ENCODE measurements around the gene SHC3. TPM values are rescaled to one million over a fixed set of nuclear protein-coding genes. Genes with fewer than 3 reads are reported as not detected.

The SHC3 gene
- total RNA-seq, 1 donor, result 0.36 TPM

- H4K20me1 ChIP-seq (ENCODE audit: insufficient read depth, low read length), result peaks cover 3% of the 10 kb centered on the region
Measured at GRCh38 chr9:88998503-88998902, 180.1 kb downstream of the SHC3 start.

GRCh38 chr9:88997646-88998045, 181.0 kb downstream of the SHC3 start:
- peaks cover 3% of the 10 kb centered on the region for H4K20me1 ChIP-seq (ENCODE audit: insufficient read depth, low read length)
- no peak overlapping the region for H3K27ac ChIP-seq (ENCODE audit: low read depth, low read length)
- no peak for DNase-seq (ENCODE audit: insufficient read length, low spot score, missing footprints)
- no peak overlapping the region for H3K4me3 ChIP-seq (ENCODE audit: insufficient read depth, low read length)
- peaks cover 42% of the 10 kb centered on the region for H3K4me1 ChIP-seq (ENCODE audit: insufficient read depth, low read length)
- H3K36me3 ChIP-seq (ENCODE audit: insufficient read depth, low read length), result peaks cover 16% of the 10 kb centered on the region
- H3K9me3 ChIP-seq (ENCODE audit: low read depth, low read length), result no peaks in the 10 kb centered on the region
- H3K79me2 ChIP-seq (ENCODE audit: insufficient read depth, low read length), result peaks cover 22% of the 10 kb centered on the region
- H2AFZ ChIP-seq (ENCODE audit: low read length), result no peak overlapping the region
- H3K27me3 ChIP-seq (ENCODE audit: insufficient read depth, low read length), result no peaks in the 10 kb centered on the region
- no peak overlapping the region for H3K4me2 ChIP-seq (ENCODE audit: insufficient read depth, low read length)
- no peak for TF ChIP-seq CTCF (IDR thresholded peaks at IDR 0.05; ENCODE audit: extremely low read depth, low read depth, low read length)

More at GRCh38 chr9:88998503-88998902, 180.1 kb downstream of the SHC3 start:
- Histone ChIP-seq H3K4me2 (ENCODE audit: insufficient read depth, low read length) (no peak overlapping the region), H3K4me3 (ENCODE audit: insufficient read depth, low read length) (no peak overlapping the region), H3K79me2 (ENCODE audit: insufficient read depth, low read length) (peaks cover 14% of the 10 kb centered on the region), H3K27ac (ENCODE audit: low read depth, low read length) (peak overlapping the region; percentile 66), H3K4me1 (ENCODE audit: insufficient read depth, low read length) (peaks cover 33% of the 10 kb centered on the region), H2AFZ (ENCODE audit: low read length) (no peak overlapping the region), H3K36me3 (ENCODE audit: insufficient read depth, low read length) (peaks cover 22% of the 10 kb centered on the region), H3K27me3 (ENCODE audit: insufficient read depth, low read length) (no peaks in the 10 kb centered on the region), H3K9me3 (ENCODE audit: low read depth, low read length) (no peaks in the 10 kb centered on the region)
- TF ChIP-seq CTCF (IDR thresholded peaks at IDR 0.05; ENCODE audit: extremely low read depth, low read depth, low read length), result no peak
- no peak for DNase-seq (ENCODE audit: insufficient read length, low spot score, missing footprints)

- no peaks in the 10 kb centered on the region for H3K27me3 ChIP-seq (ENCODE audit: insufficient read depth, low read length)
- H3K4me1 ChIP-seq (ENCODE audit: insufficient read depth, low read length), result peaks cover 49% of the 10 kb centered on the region
- no peak overlapping the region for H3K4me3 ChIP-seq (ENCODE audit: insufficient read depth, low read length)
- no peaks in the 10 kb centered on the region for H3K9me3 ChIP-seq (ENCODE audit: low read depth, low read length)
- no peak for DNase-seq (ENCODE audit: insufficient read length, low spot score, missing footprints)
- no peak overlapping the region for H3K4me2 ChIP-seq (ENCODE audit: insufficient read depth, low read length)
- no peak overlapping the region for H2AFZ ChIP-seq (ENCODE audit: low read length)
- no peak overlapping the region for H3K27ac ChIP-seq (ENCODE audit: low read depth, low read length)
- peaks cover 9% of the 10 kb centered on the region for H3K36me3 ChIP-seq (ENCODE audit: insufficient read depth, low read length)
- H3K79me2 ChIP-seq (ENCODE audit: insufficient read depth, low read length), result peaks cover 28% of the 10 kb centered on the region
- H4K20me1 ChIP-seq (ENCODE audit: insufficient read depth, low read length), result peaks cover 3% of the 10 kb centered on the region
- TF ChIP-seq CTCF (IDR thresholded peaks at IDR 0.05; ENCODE audit: extremely low read depth, low read depth, low read length), result no peak
Measured at GRCh38 chr9:88996921-88997235, 181.7 kb downstream of the SHC3 start.

GRCh38 chr9:88996046-88996920, 182.3 kb downstream of the SHC3 start:
- no peak for DNase-seq (ENCODE audit: insufficient read length, low spot score, missing footprints)
- H3K4me3 ChIP-seq (ENCODE audit: insufficient read depth, low read length), result no peak overlapping the region
- H3K9me3 ChIP-seq (ENCODE audit: low read depth, low read length), result no peaks in the 10 kb centered on the region
- no peaks in the 10 kb centered on the region for H3K27me3 ChIP-seq (ENCODE audit: insufficient read depth, low read length)
- H3K79me2 ChIP-seq (ENCODE audit: insufficient read depth, low read length), result peaks cover 30% of the 10 kb centered on the region
- H3K4me1 ChIP-seq (ENCODE audit: insufficient read depth, low read length), result peaks cover 51% of the 10 kb centered on the region
- peaks cover 4% of the 10 kb centered on the region for H3K36me3 ChIP-seq (ENCODE audit: insufficient read depth, low read length)
- no peak overlapping the region for H3K27ac ChIP-seq (ENCODE audit: low read depth, low read length)
- no peak overlapping the region for H3K4me2 ChIP-seq (ENCODE audit: insufficient read depth, low read length)
- no peak overlapping the region for H2AFZ ChIP-seq (ENCODE audit: low read length)
- TF ChIP-seq CTCF (IDR thresholded peaks at IDR 0.05; ENCODE audit: extremely low read depth, low read depth, low read length), result no peak
- H4K20me1 ChIP-seq (ENCODE audit: insufficient read depth, low read length), result peaks cover 3% of the 10 kb centered on the region

Data from osteoblast (primary cell).